M059J (cell line): ENCODE results near the gene AKAP9. TPM values are rescaled to one million over a fixed set of nuclear protein-coding genes. Genes with fewer than 3 reads are reported as not detected.
"Not testable (repeated sequence)": the region's sequence is repeated elsewhere in the genome, so short reads cannot be mapped to it uniquely, and the experiment has no call there.

ENCODE experiments used
- DNase-seq: peaks from one replicate; pipeline ENCODE4 v3.0.0-alpha.2; 2012; ENCODE audit warnings: low read depth
- total RNA-seq: library from RNA; depleted of rRNA; stranded (reverse); fragments of >200 nt; shearing (Covaris generic); gene quantifications from 2 replicates; pipeline ENCODE4 v1.2.3, GENCODE V29; 2014

AKAP9 gene
- total RNA-seq, 1 experiment from 2014 or later: 18.0 TPM

GRCh38 chr7:92058899-92059298, 118.2 kb downstream of the AKAP9 start:
- no peak for DNase-seq

DNA sequence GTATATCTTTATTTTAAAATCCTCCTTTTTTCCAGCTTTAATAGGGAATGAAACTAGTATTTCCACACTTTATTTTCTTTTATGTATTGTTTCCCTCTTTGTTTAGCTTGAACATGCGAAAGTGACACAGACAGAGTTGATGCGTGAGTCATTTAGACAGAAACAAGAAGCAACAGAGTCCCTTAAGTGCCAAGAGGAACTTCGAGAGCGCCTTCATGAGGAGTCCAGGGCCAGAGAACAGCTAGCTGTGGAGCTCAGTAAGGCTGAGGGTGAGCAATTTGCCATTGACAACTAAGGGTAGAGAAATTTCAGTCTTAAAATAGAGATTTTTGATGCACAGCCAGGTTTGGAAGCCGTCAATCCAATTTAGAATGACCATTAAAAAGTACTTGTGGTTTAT, 120.5 kb downstream of the AKAP9 start:
- no peak for DNase-seq

GRCh38 chr7:92064438-92065029, 123.9 kb downstream of the AKAP9 start:
- no peak for DNase-seq

DNA sequence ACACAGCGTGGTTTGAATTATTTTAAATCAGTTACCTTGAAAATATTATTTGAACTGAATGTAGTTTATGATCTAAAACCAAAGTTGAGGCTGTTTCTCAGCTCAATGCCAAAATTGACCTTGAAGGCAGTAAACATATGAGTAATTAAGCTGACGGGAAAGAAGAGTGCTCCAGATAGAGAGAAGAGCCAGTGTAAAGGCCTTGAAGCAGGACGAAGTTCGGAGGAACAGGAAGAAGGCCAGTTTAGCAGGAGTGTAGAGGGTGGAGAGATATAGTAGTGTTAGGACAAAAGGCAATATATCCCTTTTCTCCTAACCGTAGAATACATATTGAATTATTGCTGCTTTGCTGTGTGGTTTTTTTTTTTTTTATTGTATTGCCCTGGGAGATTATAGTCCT, 130.4 kb downstream of the AKAP9 start:
- DNase-seq: no peak

DNA sequence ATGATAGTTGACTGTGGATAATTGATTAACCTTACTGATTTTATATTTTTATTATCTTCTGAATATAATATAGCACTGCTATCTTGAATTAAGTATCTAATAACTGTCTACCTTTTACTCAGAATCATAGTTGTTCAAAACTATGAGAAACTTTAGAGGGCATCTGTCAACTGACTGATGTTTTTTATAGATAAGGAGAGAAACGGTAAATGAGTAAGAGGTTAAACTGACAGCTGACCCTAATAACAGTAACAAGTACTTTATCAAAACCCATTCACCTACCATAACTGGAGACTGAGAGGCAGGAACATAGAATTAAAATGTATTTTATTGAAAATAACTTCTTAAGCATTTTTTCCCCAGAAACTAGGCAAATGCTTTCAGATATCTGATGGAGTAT, 131.5 kb downstream of the AKAP9 start:
- DNase-seq: no peak

- no peak for DNase-seq
Measured at GRCh38 chr7:92072708-92073107, 132.0 kb downstream of the AKAP9 start.

DNA sequence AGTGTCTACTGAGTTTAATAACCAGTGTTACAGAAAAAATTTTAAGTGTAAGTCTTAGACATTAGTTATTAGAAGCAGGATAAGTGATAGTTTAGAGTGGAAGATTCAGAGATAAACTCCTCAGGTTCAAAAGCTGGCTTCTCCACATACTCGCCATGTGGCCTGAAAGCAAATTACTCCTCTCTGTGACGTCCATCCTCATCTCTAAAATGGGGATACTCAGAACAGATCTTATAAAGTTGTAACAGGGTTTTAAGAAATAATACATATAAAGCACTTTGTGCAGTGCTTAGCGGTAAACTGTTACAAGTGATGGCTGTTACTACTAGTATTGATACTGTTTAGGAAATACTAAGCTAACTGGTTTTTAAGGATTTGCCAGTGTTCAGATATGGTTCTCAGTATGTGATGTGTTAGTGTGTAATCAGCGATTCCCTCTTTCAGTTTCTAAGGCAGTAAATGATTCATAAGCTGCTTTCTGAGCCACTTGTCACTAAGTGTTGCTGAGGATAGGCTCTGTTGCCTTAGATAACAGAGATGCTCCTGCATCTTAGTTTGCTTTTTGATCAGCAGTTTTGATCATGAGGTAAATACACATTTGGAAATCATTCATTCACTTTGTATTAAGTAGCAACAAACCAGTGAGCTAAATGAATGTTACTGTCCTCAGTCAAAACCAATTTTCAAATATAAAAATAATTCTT, 134.9 kb downstream of the AKAP9 start:
- no peak for DNase-seq

DNA sequence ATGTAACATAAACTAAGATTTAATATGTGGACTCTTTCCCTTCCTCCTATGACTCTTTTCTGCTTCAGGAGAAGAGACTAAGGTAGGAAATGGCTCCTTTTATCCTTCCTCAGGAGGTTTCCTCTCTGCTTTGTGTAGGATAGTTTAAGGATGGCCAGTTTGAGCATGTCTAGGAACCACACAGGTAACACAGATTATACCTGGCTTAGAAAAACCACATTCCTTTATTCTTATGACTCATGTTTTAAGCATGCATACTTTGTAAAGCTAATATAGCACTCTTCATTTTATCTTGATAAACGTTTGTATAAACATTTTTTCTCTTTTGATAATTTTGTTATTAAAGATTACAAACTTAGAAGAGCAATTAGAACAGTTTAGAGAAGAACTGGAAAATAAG, 135.8 kb downstream of the AKAP9 start:
- no peak for DNase-seq

DNA sequence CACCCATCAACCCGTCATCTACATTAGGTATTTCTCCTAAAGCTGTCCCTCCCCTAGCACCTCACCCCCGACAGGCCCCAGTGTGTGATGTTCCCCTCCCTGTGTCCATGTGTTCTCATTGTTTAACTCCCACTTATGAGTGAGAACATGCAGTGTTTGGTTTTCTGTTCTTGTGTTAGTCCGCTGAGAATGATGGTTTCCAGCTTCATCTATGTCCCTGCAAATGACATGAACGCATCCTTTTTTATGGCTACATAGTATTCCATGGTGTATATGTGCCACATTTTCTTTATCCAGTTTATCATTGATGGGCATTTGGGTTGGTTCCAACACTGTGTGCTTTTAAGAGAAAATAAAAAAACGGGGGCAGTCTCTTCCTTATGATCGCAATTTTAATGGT, 143.3 kb downstream of the AKAP9 start:
- not testable (repeated sequence) for DNase-seq

DNA sequence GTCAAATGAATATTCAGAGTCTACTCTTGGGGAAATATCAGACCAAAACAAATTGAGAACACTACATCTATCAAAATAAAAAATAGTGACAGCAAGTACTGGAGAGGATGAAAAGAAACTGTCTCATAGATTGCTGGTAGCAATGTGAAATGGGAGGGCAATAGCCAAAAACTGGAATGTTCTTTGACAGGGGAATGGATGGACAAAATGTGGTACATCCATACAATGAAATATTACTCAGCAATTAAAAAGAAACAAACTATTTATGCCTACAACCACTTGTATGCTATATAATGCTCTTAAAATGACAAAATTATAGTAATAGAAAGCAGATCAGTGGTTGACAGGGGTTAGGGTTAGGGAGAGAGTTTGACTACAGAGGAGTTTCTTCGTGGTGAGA, 147.6 kb downstream of the AKAP9 start:
- no peak for DNase-seq

- DNase-seq: no peak
Measured at GRCh38 chr7:92092210-92092609, 151.5 kb downstream of the AKAP9 start.

GRCh38 chr7:92095380-92095779, 154.7 kb downstream of the AKAP9 start:
- no peak for DNase-seq

GRCh38 chr7:92100534-92100933, 159.9 kb downstream of the AKAP9 start:
- DNase-seq: no peak

DNA sequence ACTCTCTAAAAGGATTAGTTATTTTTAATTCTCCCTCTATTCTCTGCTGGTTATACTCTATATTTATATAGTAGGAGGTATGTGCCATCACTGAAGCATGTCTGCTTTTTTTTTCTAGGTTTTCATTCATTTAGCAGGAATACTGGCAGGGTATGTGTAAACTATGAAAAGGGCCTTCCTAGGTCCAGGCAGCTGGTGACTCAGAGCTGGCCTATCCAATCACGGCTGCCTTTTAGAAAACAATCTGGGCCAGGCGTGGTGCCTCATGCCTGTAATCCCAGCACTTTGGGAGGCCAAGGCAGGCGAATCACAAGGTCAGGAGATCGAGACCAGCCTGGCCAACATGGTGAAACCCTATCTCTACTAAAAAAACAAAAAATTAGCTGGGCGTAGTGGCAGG, 162.2 kb downstream of the AKAP9 start:
- DNase-seq: peak; percentile 35

DNA sequence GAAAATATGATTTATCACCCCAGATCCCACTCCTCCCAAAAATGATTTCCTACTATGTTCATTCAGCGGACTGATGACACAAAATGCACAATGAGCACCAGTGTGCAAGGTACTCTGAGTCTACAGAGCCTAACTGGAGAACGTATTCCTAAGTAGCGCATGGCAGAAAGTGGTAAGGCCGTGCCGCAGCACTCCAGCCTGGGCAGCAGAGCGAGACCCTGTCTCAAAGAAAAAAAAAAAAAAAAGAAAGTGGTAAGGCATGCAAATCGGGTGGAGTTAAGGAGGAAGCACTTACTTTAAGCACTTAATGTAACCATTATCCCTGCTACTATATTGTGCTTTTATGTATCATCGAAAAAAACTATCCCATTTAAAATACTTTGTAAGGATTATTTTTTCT, 168.2 kb downstream of the AKAP9 start:
- DNase-seq: no peak

- DNase-seq: no peak
Measured at GRCh38 chr7:92110857-92111256, 170.2 kb downstream of the AKAP9 start.

DNA sequence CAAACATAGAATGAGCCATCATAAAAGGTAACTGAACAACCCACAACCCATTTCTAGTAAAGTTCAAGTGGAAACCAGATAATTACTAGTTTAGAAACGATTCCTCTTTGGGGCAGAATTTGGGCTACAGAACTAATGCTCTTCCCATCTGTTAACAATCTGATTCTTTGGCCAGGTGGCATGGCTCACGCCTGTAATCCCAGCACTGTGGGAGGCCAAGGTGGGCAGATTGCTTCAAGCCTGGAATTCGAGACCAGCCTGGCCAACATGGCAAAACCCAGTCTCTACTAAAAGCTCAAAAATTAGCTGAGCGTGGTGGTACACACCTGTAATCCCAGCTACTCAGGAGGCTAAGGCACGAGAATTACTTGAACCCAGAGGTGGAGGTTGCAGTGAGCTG, 175.2 kb downstream of the AKAP9 start:
- no peak for DNase-seq

- no peak for DNase-seq
Measured at GRCh38 chr7:92116949-92117348, 176.3 kb downstream of the AKAP9 start.

DNA sequence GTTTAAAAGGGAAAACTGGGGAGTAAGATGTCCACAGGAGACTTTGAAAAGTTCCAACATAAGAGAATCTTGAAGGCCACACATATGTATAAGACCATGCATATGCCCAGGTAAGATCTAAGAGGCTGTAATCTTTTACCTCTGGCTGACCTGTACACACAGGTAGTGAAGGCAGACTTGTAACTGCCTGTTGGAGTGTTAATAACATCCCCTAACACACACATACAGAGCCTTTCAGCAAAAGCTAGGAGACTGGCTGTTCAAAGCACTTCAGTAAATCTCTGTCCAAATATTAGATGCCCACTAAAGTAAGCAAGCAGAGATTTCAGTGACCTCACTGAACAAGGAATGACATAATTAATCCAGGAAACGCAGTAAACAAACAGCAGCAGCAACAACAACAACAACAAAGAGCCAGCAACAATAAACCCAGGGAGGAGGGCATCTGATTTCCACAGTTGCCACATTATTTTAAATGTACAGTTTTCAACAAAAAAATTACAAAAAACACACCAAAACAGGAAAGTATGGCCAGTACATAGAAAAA, 178.6 kb downstream of the AKAP9 start:
- no peak for DNase-seq

- DNase-seq: no peak
Measured at GRCh38 chr7:92121681-92122080, 181.0 kb downstream of the AKAP9 start.

DNA sequence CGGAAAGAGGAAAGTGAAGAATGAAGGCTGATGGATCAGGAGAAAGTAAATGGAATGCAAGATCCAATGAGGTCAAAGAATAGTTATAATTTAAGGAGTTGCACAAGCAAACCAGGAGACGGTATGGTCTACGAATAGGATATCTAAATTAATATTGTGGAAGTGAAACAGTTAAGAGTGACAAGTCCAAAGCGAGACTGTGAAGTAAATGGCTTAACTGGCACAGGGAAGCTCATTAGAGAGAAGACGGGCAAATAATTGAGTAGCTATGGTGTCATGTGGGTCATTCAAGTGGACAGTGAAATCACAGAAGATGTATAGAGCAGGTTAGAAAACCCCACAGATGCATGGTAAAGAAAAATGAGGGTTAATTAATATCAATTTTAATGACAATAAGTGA, 190.4 kb downstream of the AKAP9 start:
- no peak for DNase-seq

DNA sequence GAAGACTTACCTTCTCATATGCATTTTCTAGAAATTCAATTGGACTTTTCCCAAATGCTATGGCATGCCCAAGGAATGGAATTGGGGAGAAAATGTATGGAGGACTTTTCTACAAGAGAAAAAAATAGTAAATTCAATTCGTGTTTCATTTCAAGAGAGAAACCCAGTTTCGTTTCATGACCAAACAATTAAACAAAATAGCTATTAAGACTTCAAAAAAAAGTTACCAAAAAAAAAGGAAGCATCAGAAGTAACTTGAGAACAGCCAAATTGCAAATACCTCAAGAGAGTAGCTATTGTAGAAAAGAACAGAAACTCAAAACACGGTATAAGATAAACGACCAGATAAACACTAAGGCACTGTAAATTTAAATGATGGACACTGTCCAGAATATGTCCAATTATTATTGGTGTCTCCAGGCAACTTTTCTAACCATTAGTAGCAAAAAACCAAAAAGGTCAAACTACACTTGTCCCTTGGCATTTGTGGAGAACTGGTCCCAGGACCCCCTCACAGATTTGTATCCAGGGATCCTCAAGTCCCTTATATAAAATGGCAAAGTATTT, 191.2 kb downstream of the AKAP9 start:
- no peak for DNase-seq

DNA sequence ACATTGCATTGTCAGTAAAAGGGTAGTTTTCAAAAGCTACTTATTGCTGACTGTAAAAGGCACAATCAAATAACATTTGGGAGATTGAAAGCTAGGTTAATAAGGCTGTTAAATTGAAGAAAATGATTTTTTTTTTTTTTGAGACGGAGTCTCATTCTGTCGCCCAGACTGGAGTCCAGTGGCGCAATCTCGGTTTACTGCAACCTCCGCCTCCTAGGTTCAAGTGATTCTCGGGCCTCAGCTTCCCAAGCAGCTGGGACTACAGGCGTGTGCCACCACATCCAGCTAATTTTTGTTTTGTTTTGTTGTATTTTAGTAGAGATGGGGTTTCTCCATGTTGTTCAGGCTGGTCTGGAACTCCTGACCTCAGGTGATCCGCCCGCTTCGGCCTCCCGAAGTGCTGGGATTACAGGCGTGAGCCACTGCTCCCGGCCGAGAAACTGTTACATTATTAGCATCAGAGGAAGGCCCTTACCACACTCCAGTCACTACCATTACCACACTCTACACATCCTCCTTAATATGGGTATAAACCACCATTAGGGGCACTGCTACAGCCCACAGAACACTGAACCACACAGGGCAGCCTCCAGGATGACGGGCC, 192.6 kb downstream of the AKAP9 start:
- peak; percentile 36 for DNase-seq
